Osteocyte (in vitro differentiated cells): Measurements from ENCODE around the gene WDR70. TPM values are rescaled to one million over a fixed set of nuclear protein-coding genes. Genes with fewer than 3 reads are reported as not detected.
A peak's percentile ranks its signal among the peaks of the same experiment; 100 is the strongest.

Experiments used
- DNase-seq: peaks from one replicate; pipeline ENCODE4 v3.0.0; 2021; ENCODE audit warnings: mixed read lengths; ENCODE audit not compliant: unreplicated experiment; ENCODE audit errors: extremely low spot score
- H3K27ac Mint-ChIP-seq: one replicate; pipeline ENCODE4 v1.8.0; 2021; ENCODE audit warnings: mild to moderate bottlenecking, mixed read lengths; ENCODE audit not compliant: unreplicated experiment
- H3K27me3 Mint-ChIP-seq: one replicate; pipeline ENCODE4 v1.8.0; 2021; ENCODE audit warnings: mixed read lengths; ENCODE audit not compliant: unreplicated experiment
- H3K36me3 Mint-ChIP-seq: one replicate; pipeline ENCODE4 v1.8.0; 2021; ENCODE audit warnings: mixed read lengths; ENCODE audit not compliant: unreplicated experiment
- H3K4me1 Mint-ChIP-seq: one replicate; pipeline ENCODE4 v1.8.0; 2021; ENCODE audit warnings: mixed read lengths; ENCODE audit not compliant: unreplicated experiment
- H3K4me3 Mint-ChIP-seq: one replicate; pipeline ENCODE4 v1.8.0; 2021; ENCODE audit warnings: mild to moderate bottlenecking, moderate library complexity, mixed read lengths; ENCODE audit not compliant: unreplicated experiment
- H3K9me3 Mint-ChIP-seq: one replicate; pipeline ENCODE4 v1.8.0; 2021; ENCODE audit warnings: mixed read lengths; ENCODE audit not compliant: unreplicated experiment
- total RNA-seq: library from RNA; stranded (reverse); gene quantifications from 2 replicates; pipeline ENCODE4 v1.2.1, GENCODE V29; 2021
- TF ChIP-seq, protein P1 (sequence below): fragments of 200-600 bp; sonication (generic); IDR thresholded peaks from 2 replicates; pipeline ENCODE4 v1.5.0; 2021; ENCODE audit warnings: antibody characterized with exemption, mild to moderate bottlenecking, moderate library complexity

The WDR70 gene
- total RNA-seq, 1 donor from 2014 or later = 35.4 TPM

DNA sequence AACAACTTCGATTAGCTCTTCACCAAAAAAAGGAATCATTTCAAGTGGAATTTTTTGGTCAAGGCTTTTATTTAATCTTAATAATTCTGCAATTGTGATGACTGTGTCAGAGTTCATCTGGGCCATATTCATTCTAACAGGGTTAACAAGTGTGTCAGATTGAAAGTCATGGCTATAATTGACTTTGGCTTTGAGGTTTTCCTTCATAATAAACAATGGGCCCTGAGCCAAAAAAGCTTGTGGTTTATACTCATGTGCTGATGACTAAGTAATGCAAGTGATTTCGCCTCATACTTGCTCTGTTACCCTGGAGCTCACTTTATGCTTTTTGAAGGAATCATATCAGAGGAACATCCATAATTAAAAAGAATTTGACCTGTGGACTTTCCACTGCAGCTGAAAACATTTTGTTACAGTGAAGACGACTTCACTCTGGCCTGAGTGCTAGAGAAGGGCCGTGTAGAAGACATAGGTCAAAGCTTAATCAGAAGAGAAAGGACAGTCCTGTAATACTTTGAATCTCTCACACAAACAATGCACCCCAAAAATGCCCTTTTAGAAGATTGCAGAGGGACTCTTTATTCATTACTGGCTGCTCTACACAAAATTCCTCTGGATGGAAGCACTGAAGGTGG is 359.1 kb downstream of the WDR70 start:
- peak overlapping the region; percentile 40 for H3K27ac Mint-ChIP-seq
- no peak overlapping the region for H3K4me3 Mint-ChIP-seq
- H3K9me3 Mint-ChIP-seq = peaks cover 5% of the 10 kb centered on the region
- TF ChIP-seq, protein P1, sequence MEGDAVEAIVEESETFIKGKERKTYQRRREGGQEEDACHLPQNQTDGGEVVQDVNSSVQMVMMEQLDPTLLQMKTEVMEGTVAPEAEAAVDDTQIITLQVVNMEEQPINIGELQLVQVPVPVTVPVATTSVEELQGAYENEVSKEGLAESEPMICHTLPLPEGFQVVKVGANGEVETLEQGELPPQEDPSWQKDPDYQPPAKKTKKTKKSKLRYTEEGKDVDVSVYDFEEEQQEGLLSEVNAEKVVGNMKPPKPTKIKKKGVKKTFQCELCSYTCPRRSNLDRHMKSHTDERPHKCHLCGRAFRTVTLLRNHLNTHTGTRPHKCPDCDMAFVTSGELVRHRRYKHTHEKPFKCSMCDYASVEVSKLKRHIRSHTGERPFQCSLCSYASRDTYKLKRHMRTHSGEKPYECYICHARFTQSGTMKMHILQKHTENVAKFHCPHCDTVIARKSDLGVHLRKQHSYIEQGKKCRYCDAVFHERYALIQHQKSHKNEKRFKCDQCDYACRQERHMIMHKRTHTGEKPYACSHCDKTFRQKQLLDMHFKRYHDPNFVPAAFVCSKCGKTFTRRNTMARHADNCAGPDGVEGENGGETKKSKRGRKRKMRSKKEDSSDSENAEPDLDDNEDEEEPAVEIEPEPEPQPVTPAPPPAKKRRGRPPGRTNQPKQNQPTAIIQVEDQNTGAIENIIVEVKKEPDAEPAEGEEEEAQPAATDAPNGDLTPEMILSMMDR = no peak
- DNase-seq = no peak
- H3K27me3 Mint-ChIP-seq = no peaks in the 10 kb centered on the region
- peaks cover 9% of the 10 kb centered on the region for H3K36me3 Mint-ChIP-seq
- peaks cover 54% of the 10 kb centered on the region for H3K4me1 Mint-ChIP-seq

DNA sequence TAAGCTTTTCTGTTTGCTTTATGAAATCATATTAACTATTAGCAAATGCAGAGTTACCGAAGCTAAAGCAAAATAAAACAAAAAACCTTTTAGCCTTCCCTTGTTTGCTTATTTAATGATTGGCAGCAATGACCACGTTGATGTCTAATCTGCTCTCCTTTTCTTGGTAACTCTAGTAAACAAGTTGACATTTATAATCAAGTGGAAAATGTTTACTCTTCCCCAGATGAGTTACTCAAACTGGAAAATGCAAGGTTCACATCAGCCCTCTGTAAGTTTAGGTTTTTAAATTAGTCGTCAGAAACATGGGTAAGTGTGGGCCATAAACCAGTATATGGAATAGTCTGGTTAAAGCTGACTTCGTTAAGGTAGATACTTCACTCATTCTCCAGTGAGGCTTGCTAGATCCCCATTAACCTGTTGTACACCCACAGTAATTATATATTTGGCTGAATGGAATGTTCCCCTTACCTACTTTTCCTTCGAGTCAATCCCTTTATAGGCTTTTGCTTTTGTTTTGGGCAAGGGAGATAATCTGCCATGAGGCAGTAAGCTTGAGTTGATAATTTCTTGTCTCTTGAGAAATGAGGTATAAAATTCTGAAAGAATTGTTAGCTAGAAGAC is 359.9 kb downstream of the WDR70 start:
- Mint-ChIP-seq H3K4me1 (peaks cover 54% of the 10 kb centered on the region), H3K36me3 (peaks cover 12% of the 10 kb centered on the region), H3K4me3 (no peak overlapping the region), H3K27ac (no peak overlapping the region), H3K27me3 (no peaks in the 10 kb centered on the region), H3K9me3 (peaks cover 5% of the 10 kb centered on the region)
- no peak for DNase-seq
- TF ChIP-seq, protein P1 = no peak

DNA sequence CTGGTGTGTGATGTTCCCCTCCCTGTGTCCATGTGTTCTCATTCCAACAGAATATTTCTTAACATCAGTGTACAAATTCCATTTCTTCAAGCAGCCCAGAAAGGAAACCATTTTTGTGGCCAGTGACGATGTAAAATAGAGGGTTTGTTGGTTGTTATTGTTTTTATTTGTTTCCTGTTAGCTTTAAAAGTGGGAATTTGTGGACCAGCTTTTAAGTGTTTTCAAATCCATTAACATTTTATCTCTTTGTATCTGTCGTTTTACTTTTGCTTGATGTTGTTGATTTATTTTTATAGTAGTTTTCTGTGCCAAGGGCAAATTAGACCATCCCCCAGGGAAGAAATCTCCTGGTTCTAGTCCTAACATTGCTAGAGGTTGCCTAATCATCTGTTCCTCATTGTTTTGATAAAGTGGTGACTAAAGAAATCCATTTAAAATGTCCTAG is 360.7 kb downstream of the WDR70 start:
- H3K36me3 Mint-ChIP-seq = peaks cover 21% of the 10 kb centered on the region
- peak overlapping the region; percentile 8 for H3K4me3 Mint-ChIP-seq
- H3K9me3 Mint-ChIP-seq = peaks cover 10% of the 10 kb centered on the region
- TF ChIP-seq, protein P1 = no peak
- DNase-seq = no peak
- peak overlapping the region; percentile 87 for H3K27ac Mint-ChIP-seq
- no peaks in the 10 kb centered on the region for H3K27me3 Mint-ChIP-seq
- H3K4me1 Mint-ChIP-seq = peaks cover 54% of the 10 kb centered on the region

DNA sequence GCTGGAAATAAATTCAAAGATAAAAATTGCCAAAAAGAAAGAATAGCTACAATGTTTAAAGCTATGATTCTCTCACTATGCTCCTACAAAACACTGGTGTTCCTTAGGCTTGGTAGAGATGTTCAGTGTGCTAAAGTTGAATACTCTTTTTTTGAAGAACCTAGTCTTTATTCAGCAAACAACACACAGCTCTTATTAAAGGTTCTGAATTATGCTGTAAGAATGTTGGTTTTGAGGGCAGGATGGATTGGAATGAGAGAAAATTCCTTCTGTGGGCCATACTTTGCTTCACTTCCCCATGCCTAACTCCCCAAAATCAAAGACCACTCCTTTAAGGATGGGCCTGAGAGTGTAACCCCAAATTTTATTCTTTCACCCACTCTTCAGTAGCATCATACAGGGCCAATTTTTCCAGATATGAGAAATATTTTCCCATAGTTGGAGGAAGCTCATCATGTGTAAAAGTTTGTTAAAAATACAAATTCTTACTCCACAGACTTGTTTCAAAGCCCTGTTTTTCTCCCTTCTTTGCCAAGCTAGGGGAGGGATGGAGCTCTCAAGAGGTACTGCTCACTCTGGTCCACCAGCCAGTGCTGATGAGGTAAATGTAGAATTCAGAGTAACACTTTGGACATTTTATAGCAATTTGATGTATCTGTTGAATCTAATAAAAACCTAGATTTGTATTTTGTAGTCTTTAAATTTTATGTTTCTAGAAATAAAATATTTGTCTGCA is 361.4 kb downstream of the WDR70 start:
- H3K27me3 Mint-ChIP-seq = no peaks in the 10 kb centered on the region
- peak overlapping the region; percentile 87 for H3K27ac Mint-ChIP-seq
- H3K4me3 Mint-ChIP-seq = peak overlapping the region; percentile 8
- peaks cover 21% of the 10 kb centered on the region for H3K36me3 Mint-ChIP-seq
- TF ChIP-seq, protein P1 = no peak
- H3K4me1 Mint-ChIP-seq = peaks cover 52% of the 10 kb centered on the region
- no peak for DNase-seq
- peaks cover 14% of the 10 kb centered on the region for H3K9me3 Mint-ChIP-seq

DNA sequence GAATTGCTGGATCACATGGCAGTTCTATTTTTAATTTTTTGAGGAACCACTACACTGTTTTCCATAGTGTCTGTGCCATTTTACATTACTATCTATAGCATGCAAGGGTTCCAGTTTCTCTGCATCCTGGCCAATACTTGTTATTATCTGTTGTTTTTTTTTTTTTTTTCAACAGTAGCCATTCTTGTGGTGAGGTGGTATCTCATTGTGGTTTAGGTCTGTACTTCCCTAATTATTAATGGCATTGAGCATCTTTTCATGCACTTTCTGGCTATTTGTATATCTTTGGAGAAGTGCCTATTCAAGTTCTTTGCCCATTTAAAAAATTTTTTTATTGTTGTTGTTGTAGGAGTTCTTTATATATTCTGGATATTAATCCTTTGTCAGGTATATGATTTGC is 363.0 kb downstream of the WDR70 start:
- H3K36me3 Mint-ChIP-seq = peaks cover 25% of the 10 kb centered on the region
- H3K4me3 Mint-ChIP-seq = no peak overlapping the region
- no peak overlapping the region for H3K27ac Mint-ChIP-seq
- H3K9me3 Mint-ChIP-seq = peaks cover 29% of the 10 kb centered on the region
- H3K4me1 Mint-ChIP-seq = peaks cover 42% of the 10 kb centered on the region
- TF ChIP-seq, protein P1 = no peak
- no peaks in the 10 kb centered on the region for H3K27me3 Mint-ChIP-seq
- DNase-seq = no peak
